AG09309 (cell line): Measurements from ENCODE around the gene KCTD4.
A peak's percentile ranks its signal among the peaks of the same experiment; 100 is the strongest.

Experiments
- DNase-seq: peaks from one replicate; pipeline ENCODE4 v3.0.0-alpha.2; 2010; ENCODE audit warnings: low read depth
- H3K4me3 ChIP-seq: 2 replicates; pipeline ENCODE4 v1.5.1; 2011; ENCODE audit warnings: mild to moderate bottlenecking, low read depth, low read length, moderate library complexity; ENCODE audit not compliant: control insufficient read depth
- TF ChIP-seq, protein P1 (sequence below): IDR thresholded peaks from 2 replicates; pipeline ENCODE4 v1.5.1; 2011; ENCODE audit warnings: mild to moderate bottlenecking, low read depth, low read length, inconsistent platforms; ENCODE audit not compliant: insufficient read depth, control insufficient read depth; ENCODE audit errors: missing control alignments

KCTD4 gene

DNA sequence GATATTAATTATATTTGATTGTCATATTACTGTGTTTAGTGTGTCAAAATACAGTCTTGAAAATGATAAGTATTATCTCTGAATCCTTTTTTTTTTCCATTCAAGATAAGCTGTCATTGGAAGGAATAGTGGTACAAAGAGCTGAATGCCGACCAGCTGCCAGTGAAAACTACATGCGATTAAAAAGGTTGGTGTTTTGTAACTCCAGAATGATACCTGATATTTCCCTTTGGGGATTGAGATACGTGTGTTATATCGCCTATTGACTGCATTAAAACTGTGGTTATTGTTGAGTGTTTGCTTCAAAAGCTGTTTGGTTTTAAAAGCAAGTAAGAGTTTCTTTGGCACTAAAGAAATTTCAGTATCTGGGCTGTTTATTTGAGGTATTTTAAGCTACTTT is 6.5 kb upstream of the KCTD4 start:
- TF ChIP-seq, protein P1, sequence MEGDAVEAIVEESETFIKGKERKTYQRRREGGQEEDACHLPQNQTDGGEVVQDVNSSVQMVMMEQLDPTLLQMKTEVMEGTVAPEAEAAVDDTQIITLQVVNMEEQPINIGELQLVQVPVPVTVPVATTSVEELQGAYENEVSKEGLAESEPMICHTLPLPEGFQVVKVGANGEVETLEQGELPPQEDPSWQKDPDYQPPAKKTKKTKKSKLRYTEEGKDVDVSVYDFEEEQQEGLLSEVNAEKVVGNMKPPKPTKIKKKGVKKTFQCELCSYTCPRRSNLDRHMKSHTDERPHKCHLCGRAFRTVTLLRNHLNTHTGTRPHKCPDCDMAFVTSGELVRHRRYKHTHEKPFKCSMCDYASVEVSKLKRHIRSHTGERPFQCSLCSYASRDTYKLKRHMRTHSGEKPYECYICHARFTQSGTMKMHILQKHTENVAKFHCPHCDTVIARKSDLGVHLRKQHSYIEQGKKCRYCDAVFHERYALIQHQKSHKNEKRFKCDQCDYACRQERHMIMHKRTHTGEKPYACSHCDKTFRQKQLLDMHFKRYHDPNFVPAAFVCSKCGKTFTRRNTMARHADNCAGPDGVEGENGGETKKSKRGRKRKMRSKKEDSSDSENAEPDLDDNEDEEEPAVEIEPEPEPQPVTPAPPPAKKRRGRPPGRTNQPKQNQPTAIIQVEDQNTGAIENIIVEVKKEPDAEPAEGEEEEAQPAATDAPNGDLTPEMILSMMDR: no peak
- H3K4me3 ChIP-seq: no peak overlapping the region
- no peak for DNase-seq

DNA sequence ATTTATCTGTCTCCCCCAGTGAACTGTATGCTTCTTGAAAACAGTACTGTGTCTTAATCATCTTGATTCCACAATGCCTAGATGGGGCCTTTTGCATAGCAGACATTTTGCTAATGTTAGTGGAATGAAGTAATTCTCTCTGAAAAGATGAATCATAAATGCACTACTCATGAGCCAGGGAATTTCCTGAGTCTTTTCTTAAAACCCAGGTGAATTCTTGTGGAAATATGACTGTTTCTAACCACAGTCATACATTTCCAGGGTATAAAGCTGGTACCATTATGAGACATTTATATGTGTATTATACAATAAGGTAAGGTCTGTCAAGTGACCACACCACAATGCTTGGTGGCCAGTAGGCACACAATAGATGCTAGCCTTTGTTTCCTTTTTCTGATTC is 5.5 kb upstream of the KCTD4 start:
- peak; percentile 77 for DNase-seq
- TF ChIP-seq, protein P1: no peak
- H3K4me3 ChIP-seq: no peak overlapping the region

DNA sequence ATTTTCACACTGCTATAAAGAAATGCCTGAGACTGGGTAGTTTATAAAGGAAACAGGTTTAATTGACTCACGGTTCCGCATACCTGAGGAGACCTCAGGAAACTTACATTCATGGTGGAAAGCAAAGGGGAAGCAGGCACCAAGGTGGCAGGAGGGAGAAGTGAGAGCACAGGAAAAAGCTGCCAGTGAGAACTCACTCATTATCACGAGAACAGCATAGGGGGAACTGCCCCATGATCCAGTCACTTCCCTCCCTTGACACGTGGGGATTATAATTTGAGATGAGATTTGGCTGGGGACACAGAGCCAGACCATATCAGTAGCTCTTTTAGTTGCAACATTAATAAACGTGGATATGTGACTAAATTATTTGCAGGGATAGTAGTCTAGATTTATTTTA is 4.3 kb upstream of the KCTD4 start:
- no peak for DNase-seq
- TF ChIP-seq, protein P1: no peak
- no peak overlapping the region for H3K4me3 ChIP-seq

DNA sequence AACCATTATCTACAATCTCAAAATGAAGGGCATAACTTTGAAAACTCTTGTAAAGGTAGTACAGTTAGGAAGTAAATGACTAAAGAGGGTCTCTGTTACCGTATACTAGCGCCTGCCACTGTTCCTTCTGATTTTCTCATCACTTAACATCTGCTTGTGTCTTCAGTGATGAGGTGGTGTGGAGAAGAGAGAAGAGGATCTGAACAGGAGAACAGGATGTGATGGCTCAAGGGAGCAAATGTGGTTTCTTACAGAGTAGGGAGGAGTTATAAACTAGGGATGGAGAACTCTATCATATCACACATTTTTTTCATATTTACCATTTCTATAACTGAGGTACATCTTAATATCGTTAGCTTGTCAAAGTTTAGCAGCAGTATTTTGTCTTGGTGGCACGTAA is 1.1 kb downstream of the KCTD4 start:
- DNase-seq: no peak
- TF ChIP-seq, protein P1: no peak
- H3K4me3 ChIP-seq: no peak overlapping the region

DNA sequence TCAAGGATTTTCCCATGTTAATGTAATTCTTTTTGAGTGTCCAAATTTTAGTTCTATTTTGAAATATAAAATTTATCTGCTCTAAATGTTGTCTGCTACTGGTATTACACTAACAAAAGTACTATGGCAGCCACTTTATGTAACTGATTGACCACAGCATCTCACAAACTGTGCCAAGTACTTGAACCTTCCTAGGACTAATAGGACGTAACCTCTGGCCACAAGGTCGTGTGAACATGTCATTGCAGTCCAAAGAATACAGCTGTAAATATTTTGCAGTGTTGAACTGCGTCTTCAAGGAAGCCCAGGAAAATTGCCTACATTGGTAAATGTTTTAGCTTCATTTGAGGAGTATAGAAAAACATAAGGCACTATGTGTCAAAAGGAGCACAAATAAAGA is 1.9 kb downstream of the KCTD4 start:
- DNase-seq: no peak
- TF ChIP-seq, protein P1: no peak
- no peak overlapping the region for H3K4me3 ChIP-seq

DNA sequence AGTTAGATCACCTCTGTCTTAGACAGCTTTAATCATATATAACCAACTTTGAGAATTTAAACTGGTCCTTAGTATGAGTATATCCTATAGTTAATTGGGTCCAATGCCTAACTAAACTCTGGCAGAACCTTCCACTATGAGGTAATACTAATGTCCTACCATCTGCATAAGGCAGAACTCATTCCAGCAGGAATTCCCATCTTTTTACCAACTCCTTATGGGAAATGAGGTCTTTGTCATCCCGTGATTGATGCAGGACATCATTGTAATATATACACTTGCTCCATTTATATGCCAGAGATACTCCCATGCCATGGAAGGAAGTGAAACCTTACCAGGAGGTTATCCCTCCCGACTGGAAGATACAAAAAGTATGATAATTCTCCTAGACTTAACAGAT is 2.8 kb downstream of the KCTD4 start:
- TF ChIP-seq, protein P1: no peak
- H3K4me3 ChIP-seq: no peak overlapping the region
- DNase-seq: no peak

DNA sequence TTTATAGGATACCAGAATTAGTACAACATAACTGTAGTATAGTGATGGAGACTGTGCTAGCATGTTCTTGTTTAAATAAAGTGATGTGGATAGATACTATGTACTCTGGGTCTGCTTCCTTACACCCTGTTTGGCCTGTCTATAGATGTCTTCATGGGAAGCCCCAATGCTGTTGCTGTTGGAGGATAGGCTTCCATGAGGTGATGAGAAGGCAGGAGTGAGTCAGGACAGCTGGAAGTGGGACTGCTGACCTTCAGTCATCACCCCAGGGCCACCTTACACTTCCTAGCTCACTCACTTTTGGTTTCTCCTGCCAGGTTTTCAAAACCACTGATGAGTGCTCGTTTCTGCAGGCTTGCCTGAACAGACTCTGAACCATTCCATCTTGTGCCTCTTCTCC is 4.2 kb downstream of the KCTD4 start:
- H3K4me3 ChIP-seq: no peak overlapping the region
- TF ChIP-seq, protein P1: no peak
- DNase-seq: no peak
